Astrocyte (in vitro differentiated cells and primary cell): ENCODE results near the gene CEACAM20. TPM values are rescaled to one million over a fixed set of nuclear protein-coding genes. Genes with fewer than 3 reads are reported as not detected.

ENCODE experiments used
- DNase-seq: peaks from one replicate; pipeline ENCODE4 v3.0.0-alpha.2; 2010; ENCODE audit warnings: low read depth
- FAIRE-seq: peaks from 2 replicates; lab custom pipeline; 2011; peaks lifted over from hg19 to GRCh38; lab: Jason Lieb, UNC
- H2AFZ ChIP-seq: 2 replicates; pipeline ENCODE4 v1.6.0; 2012; ENCODE audit warnings: low read depth, low read length, inconsistent platforms
- H3K27ac ChIP-seq: 2 replicates; pipeline ENCODE4 v1.5.1; 2011; ENCODE audit warnings: low read depth, low read length, inconsistent platforms
- H3K27me3 ChIP-seq: 2 replicates; pipeline ENCODE4 v1.6.0; 2011; ENCODE audit warnings: low read length, inconsistent platforms; ENCODE audit not compliant: insufficient read depth
- H3K36me3 ChIP-seq: 2 replicates; pipeline ENCODE4 v1.5.1; 2011; ENCODE audit warnings: low read length, inconsistent platforms; ENCODE audit not compliant: insufficient read depth
- H3K4me1 ChIP-seq: 2 replicates; pipeline ENCODE4 v1.5.1; 2011; ENCODE audit warnings: low read length, inconsistent platforms; ENCODE audit not compliant: insufficient read depth
- H3K4me2 ChIP-seq: 2 replicates; pipeline ENCODE4 v1.6.0; 2012; ENCODE audit warnings: low read length, inconsistent platforms
- H3K4me3 ChIP-seq: 2 replicates; pipeline ENCODE4 v1.5.1; 2011; ENCODE audit warnings: low read depth, mild to moderate bottlenecking, low read length, inconsistent platforms; ENCODE audit not compliant: insufficient read depth
- H3K79me2 ChIP-seq: 2 replicates; pipeline ENCODE4 v1.6.0; 2012; ENCODE audit warnings: mild to moderate bottlenecking, low read length, inconsistent platforms; ENCODE audit not compliant: insufficient read depth
- H3K9ac ChIP-seq: 2 replicates; pipeline ENCODE4 v1.6.0; 2012; ENCODE audit warnings: mild to moderate bottlenecking, low read length, inconsistent platforms
- H3K9me3 ChIP-seq: 2 replicates; pipeline ENCODE4 v1.5.1; 2012; ENCODE audit warnings: low read depth, mild to moderate bottlenecking, low read length, inconsistent platforms; ENCODE audit not compliant: insufficient read depth
- H4K20me1 ChIP-seq: 2 replicates; pipeline ENCODE4 v1.6.0; 2012; ENCODE audit warnings: low read length, inconsistent platforms; ENCODE audit not compliant: insufficient read depth
- H3K27ac Mint-ChIP-seq: one replicate; pipeline ENCODE4 v1.8.0; 2021; ENCODE audit warnings: mild to moderate bottlenecking, mixed read lengths; ENCODE audit not compliant: unreplicated experiment
- H3K27me3 Mint-ChIP-seq: one replicate; pipeline ENCODE4 v1.8.0; 2021; ENCODE audit warnings: low read depth, mixed read lengths; ENCODE audit not compliant: unreplicated experiment
- H3K36me3 Mint-ChIP-seq: one replicate; pipeline ENCODE4 v1.8.0; 2021; ENCODE audit warnings: low read depth, mixed read lengths; ENCODE audit not compliant: unreplicated experiment
- H3K4me1 Mint-ChIP-seq: one replicate; pipeline ENCODE4 v1.8.0; 2021; ENCODE audit warnings: low read depth, mixed read lengths; ENCODE audit not compliant: unreplicated experiment
- H3K4me3 Mint-ChIP-seq: one replicate; pipeline ENCODE4 v1.8.0; 2021; ENCODE audit warnings: mild to moderate bottlenecking, moderate library complexity, mixed read lengths; ENCODE audit not compliant: unreplicated experiment
- H3K9me3 Mint-ChIP-seq: one replicate; pipeline ENCODE4 v1.8.0; 2021; ENCODE audit warnings: mild to moderate bottlenecking, mixed read lengths; ENCODE audit not compliant: unreplicated experiment
- EZH2 ChIP-seq: IDR thresholded peaks from 2 replicates; pipeline ENCODE4 v1.6.1; 2012; ENCODE audit warnings: mild to moderate bottlenecking, low read length, inconsistent platforms; ENCODE audit not compliant: insufficient read depth
- total RNA-seq: library from RNA; stranded (reverse); gene quantifications from 2 replicates; pipeline ENCODE4 v1.2.1, GENCODE V29; 2021
- TF ChIP-seq, protein P1 (sequence below): IDR thresholded peaks from 2 replicates; pipeline ENCODE4 v1.5.1; 2011; ENCODE audit warnings: low read depth, mild to moderate bottlenecking, inconsistent platforms, low read length, moderate library complexity; ENCODE audit not compliant: insufficient read depth

Gene CEACAM20
- total RNA-seq, 1 donor from 2014 or later, result not detected

DNA sequence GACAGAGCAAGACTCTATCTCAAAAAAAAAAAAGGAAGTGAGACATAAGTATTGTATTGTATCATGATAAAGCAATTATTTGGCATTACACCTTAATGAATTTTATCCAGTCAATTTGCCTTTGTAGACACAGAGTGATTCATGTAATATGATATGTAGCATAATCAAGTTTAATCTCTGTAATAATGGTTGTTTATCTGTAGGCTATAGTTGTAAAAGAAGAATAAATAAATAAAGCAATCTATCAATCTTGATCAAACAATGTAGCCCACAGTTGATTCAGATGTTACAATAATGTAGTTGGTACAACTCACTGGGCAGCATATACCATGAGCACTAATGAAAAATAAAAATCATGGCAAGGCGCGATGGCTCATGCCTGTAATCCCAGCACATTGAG is 28.5 kb upstream of the CEACAM20 start:
- H3K4me1 Mint-ChIP-seq, result peaks cover 8% of the 10 kb centered on the region
- peaks cover 5% of the 10 kb centered on the region for H3K4me1 ChIP-seq
- no peak overlapping the region for H2AFZ ChIP-seq
- H3K36me3 ChIP-seq, result no peaks in the 10 kb centered on the region
- FAIRE-seq, result no peak
- no peak overlapping the region for H3K9ac ChIP-seq
- peaks cover 7% of the 10 kb centered on the region for H3K27me3 Mint-ChIP-seq
- no peak overlapping the region for H3K4me3 ChIP-seq
- no peaks in the 10 kb centered on the region for H3K27me3 ChIP-seq
- H3K4me2 ChIP-seq, result no peak overlapping the region
- no peaks in the 10 kb centered on the region for H3K36me3 Mint-ChIP-seq
- H3K9me3 Mint-ChIP-seq, result peaks cover 5% of the 10 kb centered on the region
- TF ChIP-seq, protein P1, sequence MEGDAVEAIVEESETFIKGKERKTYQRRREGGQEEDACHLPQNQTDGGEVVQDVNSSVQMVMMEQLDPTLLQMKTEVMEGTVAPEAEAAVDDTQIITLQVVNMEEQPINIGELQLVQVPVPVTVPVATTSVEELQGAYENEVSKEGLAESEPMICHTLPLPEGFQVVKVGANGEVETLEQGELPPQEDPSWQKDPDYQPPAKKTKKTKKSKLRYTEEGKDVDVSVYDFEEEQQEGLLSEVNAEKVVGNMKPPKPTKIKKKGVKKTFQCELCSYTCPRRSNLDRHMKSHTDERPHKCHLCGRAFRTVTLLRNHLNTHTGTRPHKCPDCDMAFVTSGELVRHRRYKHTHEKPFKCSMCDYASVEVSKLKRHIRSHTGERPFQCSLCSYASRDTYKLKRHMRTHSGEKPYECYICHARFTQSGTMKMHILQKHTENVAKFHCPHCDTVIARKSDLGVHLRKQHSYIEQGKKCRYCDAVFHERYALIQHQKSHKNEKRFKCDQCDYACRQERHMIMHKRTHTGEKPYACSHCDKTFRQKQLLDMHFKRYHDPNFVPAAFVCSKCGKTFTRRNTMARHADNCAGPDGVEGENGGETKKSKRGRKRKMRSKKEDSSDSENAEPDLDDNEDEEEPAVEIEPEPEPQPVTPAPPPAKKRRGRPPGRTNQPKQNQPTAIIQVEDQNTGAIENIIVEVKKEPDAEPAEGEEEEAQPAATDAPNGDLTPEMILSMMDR, result no peak
- TF ChIP-seq EZH2, result no peak
- no peaks in the 10 kb centered on the region for H3K79me2 ChIP-seq
- DNase-seq, result no peak
- H3K4me3 Mint-ChIP-seq, result no peak overlapping the region
- no peaks in the 10 kb centered on the region for H3K9me3 ChIP-seq
- H4K20me1 ChIP-seq, result no peaks in the 10 kb centered on the region
- H3K27ac ChIP-seq, result no peak overlapping the region
- no peak overlapping the region for H3K27ac Mint-ChIP-seq

DNA sequence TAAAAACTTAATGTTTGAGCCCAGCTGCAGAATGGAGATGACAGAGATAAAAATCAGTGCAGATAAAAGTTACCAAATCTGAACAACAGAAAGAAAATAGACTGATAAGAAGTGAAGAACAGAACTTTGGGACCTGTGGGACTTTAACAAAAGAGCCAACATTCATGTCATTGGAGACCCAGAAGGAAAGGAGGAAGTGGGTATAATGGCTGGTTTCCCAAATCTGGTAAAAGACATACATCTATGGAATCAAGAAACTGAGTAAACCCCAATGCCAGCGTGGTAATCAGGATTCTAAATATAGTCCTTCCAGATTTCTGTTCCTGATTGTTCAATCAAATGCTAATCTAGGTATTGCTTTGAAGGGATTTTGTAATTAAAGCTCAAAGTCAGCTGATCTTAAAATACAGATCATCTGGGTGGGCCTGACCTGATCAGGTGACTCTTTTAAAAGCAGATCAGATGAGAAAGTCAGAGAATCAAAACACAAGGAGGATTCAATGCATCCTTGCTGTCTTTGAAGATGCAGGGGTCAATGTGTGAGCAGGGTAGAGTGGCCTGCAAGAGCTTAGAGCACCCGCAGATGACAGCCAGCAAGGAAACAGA is 25.3 kb upstream of the CEACAM20 start:
- Histone ChIP-seq H3K9me3 (no peaks in the 10 kb centered on the region), H3K4me2 (no peak overlapping the region), H3K4me1 (peaks cover 5% of the 10 kb centered on the region), H3K4me3 (no peak overlapping the region), H2AFZ (no peak overlapping the region), H3K27ac (no peak overlapping the region), H4K20me1 (no peaks in the 10 kb centered on the region), H3K27me3 (no peaks in the 10 kb centered on the region), H3K79me2 (no peaks in the 10 kb centered on the region), H3K9ac (no peak overlapping the region), H3K36me3 (no peaks in the 10 kb centered on the region)
- H3K27me3 Mint-ChIP-seq, result peaks cover 7% of the 10 kb centered on the region
- H3K4me3 Mint-ChIP-seq, result no peak overlapping the region
- peaks cover 5% of the 10 kb centered on the region for H3K9me3 Mint-ChIP-seq
- no peaks in the 10 kb centered on the region for H3K36me3 Mint-ChIP-seq
- H3K4me1 Mint-ChIP-seq, result peaks cover 6% of the 10 kb centered on the region
- no peak for TF ChIP-seq EZH2
- TF ChIP-seq, protein P1, result no peak
- H3K27ac Mint-ChIP-seq, result no peak overlapping the region
- FAIRE-seq (no peak), DNase-seq (no peak)

DNA sequence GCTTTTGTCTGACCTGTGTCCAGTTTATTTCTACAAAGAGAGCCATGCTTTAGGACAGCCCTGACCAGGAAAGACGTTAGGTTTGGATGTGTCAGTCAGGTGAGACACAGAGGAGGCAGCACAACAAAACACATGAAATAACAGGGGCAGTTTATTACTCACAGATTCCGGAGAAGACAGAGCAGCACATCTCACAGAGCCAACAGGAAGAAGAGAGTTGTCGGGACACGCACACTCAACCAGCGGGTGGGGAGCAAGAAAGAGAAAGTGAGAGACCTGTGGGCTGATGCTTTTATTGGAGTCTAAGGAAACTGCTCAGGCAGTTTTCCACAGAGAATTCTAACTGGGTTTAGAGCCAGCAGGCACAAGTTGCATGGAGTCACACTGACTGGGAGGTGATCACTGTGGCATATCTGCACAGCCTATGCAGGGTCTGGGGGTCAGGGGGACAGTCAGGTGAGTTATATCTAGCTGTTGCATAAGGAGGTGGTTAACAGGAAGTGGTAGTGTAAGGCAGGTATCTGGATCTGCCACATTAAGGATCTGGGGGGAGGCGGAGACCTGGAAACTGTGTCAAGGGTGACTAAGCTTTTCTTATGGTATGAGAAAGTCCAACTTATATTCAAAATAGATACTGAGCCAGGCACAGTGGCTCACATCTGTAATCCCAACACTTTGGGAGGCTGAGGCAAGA is 24.1 kb upstream of the CEACAM20 start:
- Histone ChIP-seq H3K9me3 (no peaks in the 10 kb centered on the region), H3K4me3 (no peak overlapping the region), H3K4me2 (peak overlapping the region; percentile 36), H3K79me2 (no peaks in the 10 kb centered on the region), H2AFZ (no peak overlapping the region), H3K36me3 (no peaks in the 10 kb centered on the region), H3K4me1 (peaks cover 5% of the 10 kb centered on the region), H3K27me3 (no peaks in the 10 kb centered on the region), H3K9ac (no peak overlapping the region), H3K27ac (no peak overlapping the region), H4K20me1 (no peaks in the 10 kb centered on the region)
- peaks cover 5% of the 10 kb centered on the region for H3K9me3 Mint-ChIP-seq
- FAIRE-seq, result no peak
- TF ChIP-seq, protein P1, result no peak
- no peak for TF ChIP-seq EZH2
- H3K27ac Mint-ChIP-seq, result no peak overlapping the region
- H3K4me3 Mint-ChIP-seq, result no peak overlapping the region
- DNase-seq, result no peak
- H3K4me1 Mint-ChIP-seq, result peaks cover 12% of the 10 kb centered on the region
- H3K36me3 Mint-ChIP-seq, result no peaks in the 10 kb centered on the region
- H3K27me3 Mint-ChIP-seq, result peaks cover 7% of the 10 kb centered on the region
